GM18499 (cell line): ENCODE measurements around the gene ATP4B.

Experiments used
- ATAC-seq: cut with Tn5 transposase; IDR thresholded peaks from one replicate; pipeline ENCODE4 v1.9.1; 2021; ENCODE audit warnings: moderate number of reproducible peaks; ENCODE audit not compliant: insufficient read depth, unreplicated experiment

Gene ATP4B

DNA sequence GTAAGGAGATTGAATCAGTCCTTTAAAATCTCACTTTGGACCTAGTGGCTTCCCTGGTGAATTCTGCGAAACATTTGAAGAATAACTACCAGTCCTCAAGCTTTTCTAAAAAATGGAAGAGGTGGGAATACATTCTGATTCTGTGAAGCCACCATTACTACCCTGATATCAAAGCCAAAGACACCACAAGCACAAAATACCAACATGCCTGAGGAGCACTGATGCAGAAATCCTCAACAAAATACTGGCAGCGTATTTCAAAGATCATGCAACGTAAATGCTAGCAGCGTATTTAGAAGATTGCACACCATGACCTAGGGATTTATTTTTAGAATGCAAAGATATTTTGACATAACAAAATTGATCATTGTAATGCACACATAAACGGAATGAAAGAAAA, 14.4 kb downstream of the ATP4B start:
- no peak for ATAC-seq

DNA sequence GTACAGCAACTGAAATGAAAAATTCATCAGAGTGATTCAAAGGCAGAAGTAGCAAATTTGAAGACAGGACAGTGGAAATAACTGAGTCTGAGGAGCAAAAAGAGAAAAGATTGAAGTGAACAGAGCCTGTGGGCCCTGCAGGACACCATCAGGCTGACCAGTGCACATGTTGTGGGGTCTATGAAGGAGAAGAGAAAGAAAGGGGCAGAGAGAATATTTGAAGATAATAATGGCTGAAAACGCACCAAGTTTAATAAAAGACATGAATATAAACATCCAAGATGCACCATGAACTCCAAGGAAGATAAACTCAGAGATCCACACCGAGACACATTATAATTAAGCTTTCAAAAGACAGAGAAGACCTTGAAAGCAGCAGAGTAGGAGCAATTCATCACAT, 15.4 kb downstream of the ATP4B start:
- ATAC-seq: no peak

- ATAC-seq: no peak
These were observed 16.6 kb downstream of the ATP4B start for GRCh38 chr13:113641426-113641825.

DNA sequence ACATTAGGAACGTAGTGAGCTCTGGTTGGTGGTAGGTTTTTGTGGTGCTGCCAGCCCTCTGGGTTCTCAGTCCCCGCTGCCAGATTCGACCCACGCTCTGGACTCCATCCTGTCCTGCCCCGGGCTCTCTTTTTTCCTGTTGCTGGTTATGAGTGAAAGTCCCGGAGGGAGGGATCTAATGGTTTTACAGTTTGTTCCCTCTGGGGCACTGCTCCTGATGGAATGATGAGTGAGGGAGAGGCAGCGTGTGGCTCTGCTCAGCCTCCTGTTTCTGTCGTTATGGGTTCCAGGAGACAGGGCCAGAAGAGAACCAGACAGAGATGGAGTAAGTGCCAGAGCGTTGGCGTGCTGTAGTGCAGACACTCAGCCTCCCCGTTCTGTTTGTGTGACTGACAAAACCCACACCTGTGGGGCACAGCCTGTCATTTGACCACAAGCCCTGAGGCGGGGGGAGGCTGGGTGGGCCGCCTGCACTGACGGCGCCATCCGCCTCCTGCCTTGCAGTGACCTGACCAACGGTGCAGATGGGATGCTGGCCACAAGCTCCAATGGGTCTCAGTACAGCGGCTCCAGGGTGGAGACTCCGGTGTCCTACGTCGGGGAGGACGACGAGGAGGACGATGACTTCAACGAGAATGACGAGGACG, 18.3 kb downstream of the ATP4B start:
- ATAC-seq: no peak

- ATAC-seq: no peak
These were observed 19.2 kb downstream of the ATP4B start for GRCh38 chr13:113638806-113639205.

GRCh38 chr13:113638173-113638746, 19.7 kb downstream of the ATP4B start:
- ATAC-seq: no peak

GRCh38 chr13:113637262-113638160, 20.5 kb downstream of the ATP4B start:
- no peak for ATAC-seq

- ATAC-seq: no peak
These were observed 21.6 kb downstream of the ATP4B start for GRCh38 chr13:113636266-113636963.

DNA sequence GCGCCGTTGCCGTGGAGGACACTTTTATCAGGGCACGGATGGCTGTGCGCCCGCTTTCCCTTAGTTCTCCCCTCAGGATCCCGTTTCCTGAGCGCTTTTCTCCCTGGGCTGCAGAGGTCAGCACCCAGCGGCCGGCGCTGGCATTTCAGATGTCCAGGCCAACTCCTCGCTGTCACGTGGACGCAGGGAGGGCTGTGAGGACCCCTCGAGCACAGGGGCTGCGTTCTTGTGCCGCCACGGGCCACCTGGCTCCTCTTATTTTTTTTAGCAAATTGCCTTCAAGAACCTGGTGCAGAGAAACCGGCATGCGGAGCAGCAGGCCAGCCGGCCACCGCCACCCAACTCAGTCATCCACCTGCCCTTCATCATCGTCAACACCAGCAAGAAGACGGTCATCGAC, 22.3 kb downstream of the ATP4B start:
- ATAC-seq: no peak

- ATAC-seq: no peak
These were observed 23.0 kb downstream of the ATP4B start for GRCh38 chr13:113635048-113635420.

- ATAC-seq: no peak
These were observed 23.5 kb downstream of the ATP4B start for GRCh38 chr13:113634279-113635047.

DNA sequence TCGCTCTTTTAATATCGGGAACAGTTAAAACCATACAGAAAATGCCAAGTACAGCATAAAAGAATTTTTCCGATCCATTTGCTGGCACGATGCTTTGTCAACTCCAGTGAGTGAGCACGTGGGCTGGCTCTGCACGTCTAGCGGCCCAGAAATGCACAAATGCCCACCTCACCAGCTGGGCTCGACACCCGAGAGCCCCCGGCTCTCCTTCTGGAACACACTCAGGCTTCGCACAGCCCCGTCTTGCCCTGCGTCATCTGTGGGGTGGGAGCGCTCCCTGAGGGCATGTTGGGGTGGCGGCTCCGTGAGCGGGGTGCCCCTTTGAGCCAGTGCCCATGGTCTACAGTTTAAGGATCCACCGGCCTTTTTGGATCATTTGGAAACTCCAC, 24.5 kb downstream of the ATP4B start:
- ATAC-seq: no peak

DNA sequence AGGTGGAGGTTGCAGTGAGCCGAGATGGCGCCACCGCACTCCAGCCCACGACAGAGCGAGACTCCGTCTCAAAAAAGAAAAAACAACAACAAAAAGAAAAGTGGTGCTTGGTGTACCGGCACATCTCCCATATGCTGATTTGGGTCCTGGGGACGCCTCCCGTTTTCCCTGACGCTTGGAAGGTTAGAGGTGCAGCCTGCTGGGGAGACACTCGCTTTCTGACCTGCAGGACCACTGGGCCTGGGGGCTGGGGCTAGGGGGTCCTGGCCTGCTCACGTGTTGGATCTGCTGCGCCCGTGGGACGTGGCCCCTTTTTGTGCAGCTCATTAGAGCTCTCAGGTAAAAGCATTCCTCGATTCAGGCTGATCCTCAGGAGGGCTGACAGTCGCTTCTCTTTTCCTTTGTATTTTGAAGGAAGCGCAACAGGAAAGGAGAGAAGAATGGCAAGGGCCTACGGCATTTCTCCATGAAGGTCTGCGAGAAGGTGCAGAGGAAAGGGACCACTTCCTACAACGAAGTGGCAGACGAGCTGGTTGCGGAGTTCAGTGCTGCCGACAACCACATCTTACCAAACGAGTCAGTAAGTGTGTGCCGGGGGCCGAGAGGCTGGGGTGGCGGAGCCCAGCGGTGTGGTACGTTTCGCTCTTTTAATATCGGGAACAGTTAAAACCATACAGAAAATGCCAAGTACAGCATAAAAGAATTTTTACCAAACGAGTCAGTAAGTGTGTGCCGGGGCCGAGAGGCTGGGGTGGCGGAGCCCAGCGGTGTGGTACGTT, 25.1 kb downstream of the ATP4B start:
- ATAC-seq: no peak

DNA sequence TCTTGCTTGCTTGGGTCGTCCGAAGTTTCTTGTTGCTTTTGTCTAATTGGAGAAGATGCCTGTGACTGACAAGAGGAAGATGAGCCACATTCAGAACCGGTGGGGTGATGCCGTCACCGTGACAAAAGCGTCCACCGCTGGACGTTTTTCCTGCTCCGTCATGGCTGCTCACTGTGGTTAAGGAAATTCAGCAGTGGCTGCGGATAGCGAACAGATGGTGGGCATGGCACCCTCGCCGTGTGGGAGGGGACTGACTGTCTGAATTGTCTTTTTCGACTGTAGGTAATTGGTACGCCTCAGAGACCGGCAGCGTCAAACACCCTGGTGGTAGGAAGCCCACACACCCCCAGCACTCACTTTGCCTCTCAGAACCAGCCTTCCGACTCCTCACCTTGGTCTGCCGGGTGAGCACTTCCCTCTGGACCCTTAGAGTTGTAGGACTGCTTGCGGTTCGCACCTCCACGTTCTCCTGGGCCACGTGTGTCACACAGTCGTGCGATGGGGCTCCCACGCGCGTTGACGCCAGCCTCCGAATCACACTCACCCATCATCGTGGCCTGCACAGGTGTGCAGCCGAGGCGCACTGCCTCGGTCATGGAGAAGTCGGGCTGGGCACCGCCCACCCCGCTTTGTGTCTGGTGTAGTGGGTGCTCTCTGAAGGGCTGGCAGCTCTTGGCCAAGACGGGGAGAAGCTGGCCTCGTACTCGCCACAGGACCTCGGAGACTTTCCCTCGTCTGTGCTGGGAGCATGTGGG, 26.5 kb downstream of the ATP4B start:
- ATAC-seq: no peak

- no peak for ATAC-seq
These were observed 27.2 kb downstream of the ATP4B start for GRCh38 chr13:113630804-113631203.

- no peak for ATAC-seq
These were observed 27.7 kb downstream of the ATP4B start for GRCh38 chr13:113630296-113630695.

DNA sequence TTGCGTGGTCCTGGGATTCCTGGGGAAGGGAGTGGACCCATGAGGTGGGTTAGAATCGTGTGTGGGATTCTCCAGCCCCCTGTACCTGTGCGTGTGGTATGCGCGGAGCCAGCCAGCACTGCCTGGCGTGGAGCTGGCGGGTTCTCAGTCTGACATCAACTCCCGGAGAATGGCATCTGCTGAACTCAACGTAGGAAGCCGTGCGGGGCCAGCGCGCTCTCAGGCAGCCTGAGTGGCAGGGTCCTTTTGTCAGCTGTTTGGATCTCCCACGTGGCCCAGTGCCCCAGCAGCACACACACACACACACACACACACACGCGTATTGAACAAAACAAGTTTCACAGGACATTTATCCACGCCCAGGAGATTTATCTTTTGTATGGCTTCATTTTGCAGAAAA, 28.1 kb downstream of the ATP4B start:
- no peak for ATAC-seq

DNA sequence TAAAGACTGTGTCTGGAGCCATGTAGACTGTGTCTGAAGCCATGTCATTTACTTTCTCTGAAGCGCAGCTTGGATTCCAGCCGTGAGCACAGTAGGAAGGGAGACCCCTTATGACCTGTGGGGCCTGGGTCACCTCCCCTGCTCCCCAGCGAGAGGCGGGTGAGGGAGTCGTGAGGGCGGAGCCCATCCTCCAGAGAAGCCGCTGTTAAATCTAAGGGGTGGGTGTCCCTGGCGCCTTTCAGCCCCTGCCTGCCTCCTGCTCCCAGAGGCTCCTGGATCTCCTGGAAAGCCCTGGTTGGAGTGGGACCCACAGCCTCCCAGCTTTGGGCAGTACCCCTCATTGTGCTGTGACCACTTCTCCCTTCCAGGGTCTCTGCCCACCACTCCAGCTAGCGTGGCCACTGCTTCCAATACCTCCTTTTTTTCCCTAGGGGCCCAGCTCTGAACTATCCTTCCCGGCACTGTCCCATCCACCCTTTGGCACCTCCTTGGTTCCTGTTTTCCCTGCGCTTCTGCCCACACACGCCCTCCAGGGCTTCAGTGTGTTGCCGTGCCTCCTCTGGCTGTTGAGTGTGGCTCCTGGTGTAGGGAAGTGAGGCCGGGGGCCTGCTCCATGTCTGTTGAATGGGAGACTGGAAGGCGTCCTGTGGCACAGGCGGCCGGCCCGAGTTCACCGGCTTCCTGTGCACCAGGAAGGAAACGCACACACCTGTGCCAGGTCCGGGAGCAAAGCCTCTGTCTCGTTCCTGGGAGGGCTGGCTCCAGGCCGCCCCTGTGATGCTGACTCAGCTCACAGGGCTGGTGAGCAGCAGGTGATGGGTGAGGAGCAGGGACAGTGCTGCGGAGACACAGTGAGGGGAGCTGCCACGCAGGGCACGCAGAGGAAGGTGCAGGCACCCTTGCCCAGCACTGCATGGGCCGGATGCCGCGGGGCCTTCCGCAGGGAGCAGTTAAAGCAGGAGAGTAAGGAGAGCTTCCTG, 29.4 kb downstream of the ATP4B start:
- ATAC-seq: no peak
